ENCODE measurements around the gene HJV. TPM values are rescaled to one million over a fixed set of nuclear protein-coding genes. Genes with fewer than 3 reads are reported as not detected.

Gene HJV
- polyA plus RNA-seq, 3 donors from 2014 or later = not detected

DNA sequence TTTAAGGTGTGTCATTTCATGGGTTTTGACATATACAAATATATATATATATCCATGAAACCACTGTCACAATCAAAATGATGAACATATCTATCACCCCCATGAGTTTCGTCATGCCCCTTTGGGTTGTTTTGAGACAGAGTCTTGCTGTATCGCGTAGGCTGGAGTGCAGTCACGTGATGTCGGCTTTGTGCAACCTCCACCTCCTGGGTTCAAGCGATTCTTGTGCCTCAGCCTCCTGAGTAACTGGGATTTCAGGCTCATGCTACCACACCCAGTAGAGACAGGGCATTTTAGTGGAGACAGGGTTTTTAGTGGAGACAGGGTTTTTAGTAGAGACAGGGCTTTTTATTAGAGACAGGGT is 8.0 kb downstream of the HJV start:
- Mint-ChIP-seq H3K27ac (no peak overlapping the region), H3K9me3 (peaks cover 0 to 1% (median 0%) of the 10 kb centered on the region in 6 donors)

GRCh38 chr1:146012703-146013558 is 8.6 kb downstream of the HJV start:
- H3K4me3 Mint-ChIP-seq = peak overlapping the region in 1 of 5 donors; percentile 4
- no peaks in the 10 kb centered on the region for H3K36me3 Mint-ChIP-seq
- peaks cover 4 to 7% of the 10 kb centered on the region in 2 donors for H3K4me1 Mint-ChIP-seq
- peaks cover 0 to 1% (median 0%) of the 10 kb centered on the region in 6 donors for H3K9me3 Mint-ChIP-seq
- DNase-seq = peak; percentile 63 to 74 (median 67)
- H3K27me3 Mint-ChIP-seq (ENCODE audit: low read depth in 3 of 3) = peaks cover 6 to 8% (median 8%) of the 10 kb centered on the region in 3 donors
- H3K27ac Mint-ChIP-seq = no peak overlapping the region

More for the DNA sequence above, 8.0 kb downstream of the HJV start:
- Mint-ChIP-seq H3K4me3 (no peak overlapping the region), H3K27me3 (ENCODE audit: low read depth in 3 of 3) (peaks cover 8 to 11% (median 10%) of the 10 kb centered on the region in 3 donors), H3K4me1 (peaks cover 4 to 7% of the 10 kb centered on the region in 2 donors), H3K36me3 (no peaks in the 10 kb centered on the region)
- DNase-seq = no peak

DNA sequence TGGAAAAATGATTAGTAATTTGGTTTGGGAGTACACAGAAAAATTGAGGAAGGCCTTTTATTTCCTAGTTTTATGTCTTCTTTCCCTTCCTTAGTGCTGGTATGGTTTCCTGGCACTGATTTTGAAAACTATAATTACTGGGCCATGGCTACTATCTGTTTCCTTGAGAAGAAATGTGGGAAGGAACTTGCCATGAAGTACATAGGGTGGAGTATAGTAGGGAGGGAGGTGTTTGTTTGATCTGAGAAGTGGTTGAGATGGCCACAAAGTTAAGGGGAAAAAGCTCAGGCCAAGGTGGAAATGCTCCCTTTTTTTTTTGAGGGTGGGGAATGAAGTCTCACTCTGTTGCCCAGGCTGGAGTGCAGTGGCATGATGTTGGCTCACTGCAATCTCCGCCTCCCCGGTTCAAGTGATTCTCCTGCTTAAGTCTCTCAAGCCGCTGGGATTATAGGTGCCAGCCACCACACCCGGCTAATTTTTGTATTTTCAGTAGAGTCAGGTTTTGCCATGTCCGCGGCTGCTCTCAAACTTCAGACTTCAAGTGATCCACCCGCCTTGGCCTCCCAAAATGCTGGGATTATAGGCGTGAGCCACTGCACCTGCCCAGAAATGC is 11.3 kb downstream of the HJV start:
- Mint-ChIP-seq H3K36me3 (peaks cover 0 to 4% (median 0%) of the 10 kb centered on the region in 3 donors), H3K27ac (peak overlapping the region in 1 of 6 donors; percentile 78), H3K9me3 (no peaks in the 10 kb centered on the region), H3K4me1 (peaks cover 26 to 32% of the 10 kb centered on the region in 2 donors), H3K4me3 (no peak overlapping the region), H3K27me3 (ENCODE audit: low read depth in 3 of 3) (peaks cover 6 to 14% (median 9%) of the 10 kb centered on the region in 3 donors)
- DNase-seq = no peak

GRCh38 chr1:146007489-146008133 is 13.9 kb downstream of the HJV start:
- peaks cover 0 to 9% (median 5%) of the 10 kb centered on the region in 3 donors for H3K27me3 Mint-ChIP-seq (ENCODE audit: low read depth in 3 of 3)
- peak overlapping the region; percentile 73 to 91 (median 87) for H3K27ac Mint-ChIP-seq
- no peaks in the 10 kb centered on the region for H3K9me3 Mint-ChIP-seq
- H3K36me3 Mint-ChIP-seq = peaks cover 0 to 4% (median 0%) of the 10 kb centered on the region in 3 donors
- H3K4me3 Mint-ChIP-seq = peak overlapping the region in 4 of 5 donors; percentile 69 to 86 (median 82)
- no peak for DNase-seq
- peaks cover 27 to 33% of the 10 kb centered on the region in 2 donors for H3K4me1 Mint-ChIP-seq

GRCh38 chr1:146001709-146002108 is 19.8 kb downstream of the HJV start:
- Mint-ChIP-seq H3K4me3 (peak overlapping the region in 1 of 5 donors; percentile 63), H3K36me3 (peaks cover 0 to 4% (median 0%) of the 10 kb centered on the region in 3 donors), H3K4me1 (peaks cover 59 to 67% of the 10 kb centered on the region in 2 donors), H3K27ac (peak overlapping the region in 4 of 6 donors; percentile 79 to 88 (median 82)), H3K9me3 (peaks cover 0 to 2% (median 0%) of the 10 kb centered on the region in 6 donors), H3K27me3 (ENCODE audit: low read depth in 3 of 3) (peaks cover 0 to 10% (median 7%) of the 10 kb centered on the region in 3 donors)
- DNase-seq = no peak

DNA sequence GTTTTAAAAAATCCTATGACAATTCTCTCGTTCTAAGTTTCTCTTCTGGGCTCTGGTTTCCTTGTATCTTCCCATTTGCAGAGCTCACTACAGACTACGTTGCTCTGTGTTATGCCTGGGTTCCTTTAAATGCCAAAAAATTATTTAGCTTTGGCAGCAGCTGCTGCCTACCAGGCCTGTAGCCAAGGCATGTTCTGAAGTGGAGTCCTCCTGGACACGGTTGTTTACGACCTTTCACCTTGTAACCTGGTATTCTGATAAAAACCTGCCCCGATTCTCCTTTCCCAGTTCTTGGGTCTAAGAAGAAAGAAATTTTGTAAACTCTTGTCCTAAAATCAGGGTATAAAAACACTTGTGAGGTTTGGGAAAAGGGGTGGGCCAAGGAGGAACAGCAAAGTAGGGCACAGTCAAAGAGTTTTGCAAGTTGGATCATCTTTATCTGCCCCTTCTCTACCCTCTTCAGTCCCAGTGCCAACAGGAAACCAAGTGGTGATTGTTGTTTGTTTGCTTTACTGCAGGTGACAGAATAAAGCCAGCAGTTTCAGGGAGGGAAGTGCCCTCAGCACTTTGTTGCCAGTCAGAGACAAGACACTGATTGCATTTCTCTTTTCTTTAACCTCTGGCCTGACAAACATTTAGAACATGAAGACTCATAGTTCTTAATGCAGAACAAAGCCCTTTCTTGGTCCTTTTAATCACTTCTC is 22.1 kb downstream of the HJV start:
- Mint-ChIP-seq H3K27ac (peak overlapping the region; percentile 84 to 98 (median 96)), H3K36me3 (peaks cover 20 to 21% (median 20%) of the 10 kb centered on the region in 3 donors), H3K27me3 (ENCODE audit: low read depth in 3 of 3) (peaks cover under 1 to 12% (median 9%) of the 10 kb centered on the region in 3 donors), H3K4me1 (peaks cover 40 to 47% of the 10 kb centered on the region in 2 donors), H3K4me3 (peak overlapping the region; percentile 73 to 100 (median 98)), H3K9me3 (peaks cover 0 to 6% (median 0%) of the 10 kb centered on the region in 6 donors)
- peak in 2 of 3 donors; percentile 26 to 41 for DNase-seq

- peak overlapping the region; percentile 97 to 100 (median 98) for H3K4me3 Mint-ChIP-seq
- H3K9me3 Mint-ChIP-seq = peaks cover 0 to 7% (median 3%) of the 10 kb centered on the region in 6 donors
- H3K27ac Mint-ChIP-seq = peak overlapping the region; percentile 96 to 98 (median 97)
- peaks cover 8 to 20% (median 12%) of the 10 kb centered on the region in 3 donors for H3K27me3 Mint-ChIP-seq (ENCODE audit: low read depth in 3 of 3)
- DNase-seq = peak in 1 of 3 donors; percentile 20
- H3K36me3 Mint-ChIP-seq = peaks cover 38 to 39% (median 38%) of the 10 kb centered on the region in 3 donors
- peaks cover 54 to 58% of the 10 kb centered on the region in 2 donors for H3K4me1 Mint-ChIP-seq
Measured at GRCh38 chr1:145997718-145998023, 23.9 kb downstream of the HJV start.

DNA sequence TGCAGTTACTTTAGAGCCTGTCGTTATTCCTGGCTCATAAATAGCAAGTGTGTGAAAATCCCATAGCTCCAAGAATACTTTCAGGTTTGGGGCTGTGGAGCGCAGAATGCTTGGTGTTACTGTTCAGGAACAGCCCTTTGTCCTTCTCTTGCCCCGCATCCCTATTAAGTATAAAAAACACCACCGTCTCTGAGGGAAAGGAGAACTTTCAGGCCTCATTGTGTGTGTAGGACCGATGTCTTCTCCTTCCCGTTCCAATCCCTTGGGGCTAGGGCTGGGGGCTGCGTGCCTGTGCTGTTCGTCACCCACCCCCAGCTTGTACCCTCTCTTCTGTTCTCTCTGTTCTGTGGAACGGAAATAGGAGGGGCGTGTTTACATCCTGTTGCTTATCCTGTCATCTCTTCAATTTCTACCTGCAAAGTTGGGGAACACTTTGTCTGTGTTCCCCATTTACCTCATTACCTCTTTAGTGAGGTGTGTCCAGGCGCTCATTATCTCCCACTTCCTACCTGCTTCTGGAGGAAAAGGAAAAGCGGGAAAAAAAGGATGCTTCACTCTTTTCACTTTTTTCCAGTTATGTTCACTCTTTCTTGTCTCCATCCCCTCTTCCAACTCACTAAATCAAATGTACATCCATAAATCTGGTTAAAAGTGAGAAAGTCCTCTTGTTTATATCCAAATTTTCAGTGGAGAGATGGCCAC is 24.4 kb downstream of the HJV start:
- peak; percentile 48 to 52 (median 49) for DNase-seq
- Mint-ChIP-seq H3K4me3 (peak overlapping the region; percentile 97 to 100 (median 98)), H3K27me3 (ENCODE audit: low read depth in 3 of 3) (peaks cover 8 to 24% (median 12%) of the 10 kb centered on the region in 3 donors), H3K4me1 (peaks cover 59 to 63% of the 10 kb centered on the region in 2 donors), H3K27ac (peak overlapping the region; percentile 96 to 98 (median 97)), H3K9me3 (peaks cover 0 to 7% (median 3%) of the 10 kb centered on the region in 6 donors), H3K36me3 (peaks cover 43 to 44% (median 43%) of the 10 kb centered on the region in 3 donors)

GRCh38 chr1:145996433-145997015 is 25.0 kb downstream of the HJV start, which contains the start of gene TXNIP:
TSS of gene TXNIP (minus strand) at chr1:145996579. CDS start at chr1:145996266, 313 bp downstream.
- DNase-seq = peak; percentile 90 to 93 (median 92)
- peak within 1 kb of the TSS; percentile 97 to 100 (median 98) for H3K4me3 Mint-ChIP-seq
- H3K9me3 Mint-ChIP-seq = peaks cover 0 to 10% (median 3%) of the 10 kb centered on the region in 6 donors
- peaks cover 62 to 64% of the 10 kb centered on the region in 2 donors for H3K4me1 Mint-ChIP-seq
- peaks cover 8 to 27% (median 12%) of the 10 kb centered on the region in 3 donors for H3K27me3 Mint-ChIP-seq (ENCODE audit: low read depth in 3 of 3)
- peak within 1 kb of the TSS; percentile 96 to 98 (median 97) for H3K27ac Mint-ChIP-seq
- H3K36me3 Mint-ChIP-seq = peaks cover 50 to 51% (median 50%) of the 10 kb centered on the region in 3 donors

DNA sequence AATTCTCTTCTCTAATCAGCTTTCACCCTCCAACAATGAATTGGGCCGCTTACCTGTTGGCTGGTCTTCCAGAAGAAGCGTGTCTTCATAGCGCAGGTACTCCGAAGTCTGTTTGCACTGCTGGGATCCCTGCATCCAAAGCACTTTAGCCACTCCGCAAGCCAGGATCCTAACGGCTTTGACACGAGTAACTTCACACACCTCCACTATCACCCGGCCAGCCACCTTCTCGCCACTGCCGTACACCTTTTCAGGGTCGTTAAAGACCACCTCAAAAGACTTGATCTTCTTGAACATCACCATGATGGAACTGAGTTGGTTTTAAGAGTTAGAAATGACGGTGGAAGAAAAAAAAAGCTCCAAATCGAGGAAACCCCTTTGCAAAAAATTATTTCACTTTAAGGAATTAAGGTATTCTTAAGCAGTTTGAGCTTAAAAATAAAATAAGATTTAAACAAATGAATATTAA is 25.5 kb downstream of the HJV start:
- Mint-ChIP-seq H3K4me3 (peak overlapping the region; percentile 97 to 100 (median 98)), H3K36me3 (peaks cover 50 to 52% (median 50%) of the 10 kb centered on the region in 3 donors), H3K9me3 (peaks cover 0 to 10% (median 3%) of the 10 kb centered on the region in 6 donors), H3K4me1 (peaks cover 64% of the 10 kb centered on the region in 2 donors), H3K27me3 (ENCODE audit: low read depth in 3 of 3) (peaks cover 8 to 29% (median 12%) of the 10 kb centered on the region in 3 donors), H3K27ac (peak overlapping the region; percentile 95 to 98 (median 96))
- no peak for DNase-seq

DNA sequence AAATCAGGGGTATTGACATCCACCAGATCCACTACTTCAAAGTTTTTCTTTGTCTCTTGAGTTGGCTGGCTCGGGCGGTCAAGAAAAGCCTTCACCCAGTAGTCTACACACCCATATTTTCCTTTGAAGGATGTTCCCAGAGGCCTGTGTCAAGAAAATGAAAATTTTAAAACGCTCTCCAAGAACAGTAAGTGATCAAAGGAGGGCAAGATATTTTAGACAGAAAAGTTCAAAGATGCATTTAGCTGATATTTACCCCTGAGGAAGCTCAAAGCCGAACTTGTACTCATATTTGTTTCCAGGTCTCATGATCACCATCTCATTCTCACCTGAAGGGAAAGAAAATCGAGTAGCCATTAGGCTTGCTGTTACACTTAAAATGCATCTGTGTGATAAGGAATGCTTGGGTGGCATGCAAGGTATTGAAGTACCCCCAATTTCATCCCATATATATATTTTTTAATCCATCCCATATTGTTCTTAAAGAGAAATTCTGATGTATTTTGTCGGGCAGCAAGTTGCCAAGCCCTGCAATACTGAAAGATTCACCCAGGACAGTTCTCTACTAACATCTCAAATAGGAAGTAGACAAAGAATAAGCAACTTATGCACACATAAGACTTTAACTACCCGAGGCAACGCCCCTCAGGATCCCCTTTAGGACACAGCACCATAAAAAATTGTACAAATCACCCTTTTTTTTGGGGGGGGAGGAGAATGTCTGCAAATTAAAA is 26.2 kb downstream of the HJV start:
- H3K36me3 Mint-ChIP-seq = peaks cover 50 to 52% (median 50%) of the 10 kb centered on the region in 3 donors
- peak overlapping the region; percentile 97 to 100 (median 98) for H3K4me3 Mint-ChIP-seq
- no peak for DNase-seq
- peaks cover 8 to 29% (median 12%) of the 10 kb centered on the region in 3 donors for H3K27me3 Mint-ChIP-seq (ENCODE audit: low read depth in 3 of 3)
- peak overlapping the region; percentile 95 to 98 (median 96) for H3K27ac Mint-ChIP-seq
- H3K9me3 Mint-ChIP-seq = peaks cover 0 to 12% (median 3%) of the 10 kb centered on the region in 6 donors
- peaks cover 70 to 71% of the 10 kb centered on the region in 2 donors for H3K4me1 Mint-ChIP-seq
